C4-2B (cell line): ENCODE measurements around the gene RCAN3.

Experiments
- ZFX ChIP-seq: fragments of 450-650 bp; IDR thresholded peaks from 2 replicates; pipeline ENCODE4 v1.6.1; 2017
- TF ChIP-seq, protein P1 (sequence below): fragments of 450-650 bp; conservative IDR thresholded peaks from 2 replicates; pipeline ENCODE4 v1.5.1; 2017; ENCODE audit warnings: mild to moderate bottlenecking

DNA sequence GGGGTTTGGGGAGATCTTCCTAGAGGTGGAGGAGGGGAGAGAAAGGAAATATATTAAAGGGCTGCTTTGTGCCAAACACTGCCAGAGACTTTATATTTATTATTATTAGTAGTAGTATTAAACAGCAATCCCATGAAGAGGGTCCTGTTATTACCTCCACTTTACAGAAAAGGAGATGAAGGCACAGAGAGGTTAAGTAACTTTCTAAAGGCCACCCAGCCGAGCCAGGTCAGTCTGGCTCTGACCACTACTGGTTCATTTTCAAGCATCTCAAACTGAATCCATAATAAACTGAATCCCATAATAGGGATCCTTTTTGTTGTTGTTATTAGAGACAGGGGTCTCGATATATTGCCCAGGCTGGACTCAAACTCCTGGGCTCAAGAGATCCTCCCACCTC is 65.8 kb downstream of the RCAN3 start:
- TF ChIP-seq, protein P1, sequence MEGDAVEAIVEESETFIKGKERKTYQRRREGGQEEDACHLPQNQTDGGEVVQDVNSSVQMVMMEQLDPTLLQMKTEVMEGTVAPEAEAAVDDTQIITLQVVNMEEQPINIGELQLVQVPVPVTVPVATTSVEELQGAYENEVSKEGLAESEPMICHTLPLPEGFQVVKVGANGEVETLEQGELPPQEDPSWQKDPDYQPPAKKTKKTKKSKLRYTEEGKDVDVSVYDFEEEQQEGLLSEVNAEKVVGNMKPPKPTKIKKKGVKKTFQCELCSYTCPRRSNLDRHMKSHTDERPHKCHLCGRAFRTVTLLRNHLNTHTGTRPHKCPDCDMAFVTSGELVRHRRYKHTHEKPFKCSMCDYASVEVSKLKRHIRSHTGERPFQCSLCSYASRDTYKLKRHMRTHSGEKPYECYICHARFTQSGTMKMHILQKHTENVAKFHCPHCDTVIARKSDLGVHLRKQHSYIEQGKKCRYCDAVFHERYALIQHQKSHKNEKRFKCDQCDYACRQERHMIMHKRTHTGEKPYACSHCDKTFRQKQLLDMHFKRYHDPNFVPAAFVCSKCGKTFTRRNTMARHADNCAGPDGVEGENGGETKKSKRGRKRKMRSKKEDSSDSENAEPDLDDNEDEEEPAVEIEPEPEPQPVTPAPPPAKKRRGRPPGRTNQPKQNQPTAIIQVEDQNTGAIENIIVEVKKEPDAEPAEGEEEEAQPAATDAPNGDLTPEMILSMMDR: no peak
- TF ChIP-seq ZFX: no peak
